Heart left ventricle (tissue), 16 donors: ENCODE data around the gene ADGRD2. TPM values are rescaled to one million over a fixed set of nuclear protein-coding genes. Genes with fewer than 3 reads are reported as not detected.

Experiments
- ATAC-seq, 4 donors: fragments of 200-7000 bp; cut with Tn5 transposase; one replicate each; pipeline ENCODE4 v1.9.1; 2020 to 2022; ENCODE audit warnings: moderate library complexity in 4 of 4, mild to moderate bottlenecking in 3 of 4, moderate number of reproducible peaks in 1 of 4
- DNase-seq, 5 donors: peaks; one replicate each; pipeline ENCODE4 v3.0.0-alpha.2; 2020
- H3K27ac ChIP-seq, 12 donors: fragments of 200-600 bp; sonication (generic) in 4 of 12; one replicate each; pipeline versions ENCODE4 v1.5.0 to v1.8.0; 2016 to 2022; ENCODE audit warnings: mild to moderate bottlenecking in 2 of 12
- H3K27me3 ChIP-seq, 9 donors: fragments of 200-600 bp; sonication (generic) in 2 of 9; one replicate each; pipeline versions ENCODE4 v1.5.1 to v1.8.0; 2016 to 2022; ENCODE audit warnings: mild to moderate bottlenecking in 3 of 9
- H3K36me3 ChIP-seq, 9 donors: fragments of 200-600 bp; sonication (generic) in 2 of 9; one replicate each; pipeline versions ENCODE4 v1.5.0 to v1.8.0; 2018 to 2022; ENCODE audit warnings: mild to moderate bottlenecking in 2 of 9
- H3K4me1 ChIP-seq, 12 donors: fragments of 200-600 bp; sonication (generic) in 4 of 12; one replicate each; pipeline versions ENCODE4 v1.5.0 to v1.8.0; 2016 to 2022; ENCODE audit warnings: mild to moderate bottlenecking in 3 of 12
- H3K4me3 ChIP-seq, 12 donors: fragments of 200-600 bp; sonication (generic) in 4 of 12; one replicate each; pipeline versions ENCODE4 v1.5.0 to v1.8.0; 2017 to 2022; ENCODE audit warnings: mild to moderate bottlenecking in 9 of 12, moderate library complexity in 4 of 12
- H3K9me3 ChIP-seq, 12 donors: fragments of 200-600 bp; sonication (generic) in 4 of 12; one replicate each; pipeline versions ENCODE4 v1.5.0 to v1.8.0; 2016 to 2022; ENCODE audit warnings: mild to moderate bottlenecking in 1 of 12
- CTCF ChIP-seq, 12 donors: fragments of 200-600 bp; sonication (generic) in 4 of 12; IDR thresholded peaks; one replicate each; pipeline versions ENCODE4 v1.5.0 to v1.8.0; 2018 to 2022; ENCODE audit warnings: antibody characterized with exemption in 12 of 12, mild to moderate bottlenecking in 5 of 12
- POLR2A ChIP-seq, 2 donors: fragments of 450-650 bp; IDR thresholded peaks; one replicate each; pipeline ENCODE4 v1.6.1; 2017; ENCODE audit warnings: antibody characterized with exemption in 2 of 2, mild to moderate bottlenecking in 2 of 2, moderate library complexity in 2 of 2
- WGBS, 4 donors: extraction: QIAGEN DNeasy Blood & Tissue Kit in 2 of 4; methylation state at CpG; one replicate each; pipeline versions ENCODE4 v1.1.5 to v1.1.7; 2013 to 2018; 5-methylcytosine and 5-hydroxymethylcytosine counted together
- intact Hi-C, 10 donors: fragments of 100-400 bp; cut with DNase I; formaldehyde crosslinking; loops; one replicate each; pipeline versions ENCODE4 v1.11.1 to v1.14.2; 2022
- polyA plus RNA-seq, 2 donors: library from polyadenylated mRNA; stranded (reverse); fragments of 200-250 nt; gene quantifications; one replicate each; pipeline ENCODE4 v1.2.3, GENCODE V29; 2013
- total RNA-seq, 9 donors: library from RNA; depleted of rRNA in 2 of 9; stranded (reverse); fragments of >200 nt in 2 of 9; fragmentation: NEBNext Ultra II Directional in 3 of 9; extraction: Animal tissue kit (Norgen Biotek cat#: 25700) in 3 of 9; gene quantifications; one replicate each; pipeline versions ENCODE4 v1.1.0 to v1.2.4, GENCODE V29; 2016 to 2023
- donor health status: ischemic (EF 13 %, LVEDD 7.1; RV severe dilation, severe dysfunction).
- donor health status: healthy with polysubstance abuse.
- donor health status: DM: no; HTN: yes; CAD: no.
- donor health status: DM: no; HTN: no; CAD: no.
- donor health status: ischemic (EF 25% LVEDD 6.9; RV normal size, moderate dysfunction).
- donor health status: ischemic (EF 25% LVEDD 5.7; RV mildly dilated, moderate dysfunction).
- donor health status: healthy.
- donor health status: DM: yes; HTN: yes; CAD: no.
- donor health status: ischemic (EF 35%, LVEDD 5.7; RV mildly dilated, moderate dysfunction).
- donor health status: nonischemic (EF 11% LVEDD 7.7; RV severe dilation, severe dysfunction).
- donor health status: DM: yes; HTN: yes; CAD: no.
- donor health status: PGD.
- donor health status: ischemic (EF 29% LVEDD 5.4; RV normal size, mild dysfunction).
- donor health status: nonischemic (EF 23%, LVEDD 6.1; RV moderate dilation, normal function).

Gene ADGRD2
- total and polyA plus RNA-seq, 11 donors: not detected

DNA sequence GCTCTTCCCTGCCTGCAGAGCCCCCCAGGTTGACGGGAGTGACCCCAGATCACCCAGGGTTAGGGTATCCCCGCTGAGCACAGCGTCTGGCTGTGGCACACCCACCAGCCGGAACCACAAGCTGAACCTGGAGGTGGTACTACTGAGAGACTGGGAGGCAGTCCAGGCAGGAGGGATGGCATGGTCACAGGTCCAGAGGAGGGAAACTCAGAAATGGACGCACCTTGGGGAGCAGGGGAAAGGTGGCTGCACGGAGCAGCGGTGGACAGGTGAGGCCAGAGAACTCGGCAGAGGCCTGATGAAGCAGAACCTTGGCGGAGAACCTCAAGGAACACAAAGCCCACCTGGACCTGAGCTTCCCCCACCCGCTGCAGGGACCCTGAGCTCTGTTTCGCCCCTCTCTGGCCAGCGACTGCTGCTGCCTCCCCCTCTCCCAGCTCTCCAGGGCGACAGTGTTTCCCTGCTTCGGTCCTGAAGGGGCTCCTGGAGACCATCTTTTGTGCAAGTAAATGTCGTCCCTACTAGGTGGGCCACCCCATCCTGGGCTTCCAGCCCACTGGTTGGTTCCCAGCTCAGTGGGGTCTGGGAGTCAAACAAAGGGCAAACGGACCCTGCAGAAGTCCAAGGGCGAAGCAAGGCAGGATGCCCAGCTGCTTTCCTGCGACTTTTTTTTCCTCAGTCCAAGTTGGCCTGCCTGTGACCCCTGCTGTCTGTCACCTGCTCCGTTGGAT, 845 bp downstream of the ADGRD2 start:
- TF ChIP-seq CTCF (IDR thresholded peaks at IDR 0.05): no peak
- no peak for TF ChIP-seq POLR2A (IDR thresholded peaks at IDR 0.05)
- WGBS, 4 donors: 45 to 59% (median 47%) methylated on average over 19 of the region's 19 CpGs
- Histone ChIP-seq H3K4me3 (peak overlapping the region in 1 of 12 donors; percentile 16), H3K27me3 (peaks cover 6 to 55% (median 35%) of the 10 kb centered on the region in 9 donors), H3K9me3 (no peaks in the 10 kb centered on the region), H3K27ac (no peak overlapping the region), H3K4me1 (peaks cover 0 to 28% (median 4%) of the 10 kb centered on the region in 12 donors), H3K36me3 (no peaks in the 10 kb centered on the region)
- DNase-seq: no peak
- intact Hi-C loops: no loop called here
- no peak for ATAC-seq

DNA sequence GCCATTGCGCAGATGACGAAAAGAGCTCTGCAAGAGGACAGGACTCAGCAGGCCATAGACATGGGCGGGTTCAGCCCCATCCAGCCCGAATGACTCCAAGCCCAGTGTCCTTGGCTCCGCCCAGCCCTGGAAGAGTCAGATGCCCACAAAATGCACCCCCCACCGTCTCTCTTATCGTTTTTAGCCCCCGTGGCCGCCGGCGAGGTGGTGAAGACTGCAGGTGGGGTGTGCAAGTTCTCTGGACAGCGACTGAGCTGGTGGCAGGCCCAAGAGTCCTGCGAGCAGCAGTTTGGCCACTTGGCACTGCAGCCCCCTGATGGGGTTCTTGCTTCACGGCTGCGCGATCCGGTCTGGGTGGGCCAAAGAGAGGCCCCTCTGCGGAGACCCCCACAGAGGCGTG, 2.1 kb downstream of the ADGRD2 start:
- Histone ChIP-seq H3K4me1 (peaks cover 0 to 28% (median 4%) of the 10 kb centered on the region in 12 donors), H3K4me3 (no peak overlapping the region), H3K36me3 (no peaks in the 10 kb centered on the region), H3K27ac (no peak overlapping the region), H3K9me3 (no peaks in the 10 kb centered on the region), H3K27me3 (peaks cover 6 to 55% (median 35%) of the 10 kb centered on the region in 9 donors)
- DNase-seq: no peak
- no peak for TF ChIP-seq CTCF (IDR thresholded peaks at IDR 0.05)
- no peak for TF ChIP-seq POLR2A (IDR thresholded peaks at IDR 0.05)
- intact Hi-C loops: no loop called here
- ATAC-seq: no peak
- 78 to 85% (median 81%) methylated on average over 12 to 19 of the region's 19 CpGs for WGBS, 4 donors

- Histone ChIP-seq H3K27ac (no peak overlapping the region), H3K4me3 (peak overlapping the region in 2 of 12 donors; percentile 17 to 23), H3K4me1 (peaks cover 0 to 28% (median 4%) of the 10 kb centered on the region in 12 donors), H3K36me3 (no peaks in the 10 kb centered on the region), H3K27me3 (peaks cover 6 to 53% (median 35%) of the 10 kb centered on the region in 9 donors), H3K9me3 (no peaks in the 10 kb centered on the region)
- DNase-seq (no peak), ATAC-seq (no peak)
- 27 to 44% (median 32%) methylated on average over 14 to 85 of the region's 85 CpGs for WGBS, 4 donors
- intact Hi-C loops: no loop called here
- TF ChIP-seq POLR2A (IDR thresholded peaks at IDR 0.05) (no peak), CTCF (IDR thresholded peaks at IDR 0.05) (no peak)
Observed at GRCh38 chr9:124452841-124453585, 2.8 kb downstream of the ADGRD2 start.

- Histone ChIP-seq H3K27me3 (peaks cover 6 to 48% (median 35%) of the 10 kb centered on the region in 9 donors), H3K36me3 (no peaks in the 10 kb centered on the region), H3K4me1 (peaks cover 0 to 28% (median 3%) of the 10 kb centered on the region in 12 donors), H3K9me3 (no peaks in the 10 kb centered on the region), H3K27ac (no peak overlapping the region), H3K4me3 (peak overlapping the region in 2 of 12 donors; percentile 17 to 23)
- DNase-seq: no peak
- intact Hi-C loops: no loop called here
- TF ChIP-seq POLR2A (IDR thresholded peaks at IDR 0.05) (no peak), CTCF (IDR thresholded peaks at IDR 0.05) (no peak)
- WGBS, 4 donors: 26 to 41% (median 27%) methylated on average over 19 to 35 of the region's 35 CpGs
- ATAC-seq: no peak
Observed at GRCh38 chr9:124453586-124454191, 3.4 kb downstream of the ADGRD2 start.
